ENCODE measurements around the gene PBX3. TPM values are rescaled to one million over a fixed set of nuclear protein-coding genes. Genes with fewer than 3 reads are reported as not detected.

PBX3 gene
- total RNA-seq, 1 donor: 22.4 TPM

GRCh38 chr9:126015424-126015823, 268.3 kb downstream of the PBX3 start:
- no peak for DNase-seq (ENCODE audit: low read depth in 2 of 3, low spot score in 2 of 3)

- DNase-seq (ENCODE audit: low read depth in 2 of 3, low spot score in 2 of 3): no peak
Measured at GRCh38 chr9:126016579-126017290, 269.6 kb downstream of the PBX3 start.

Other genes with a start within 250 kb of the PBX3 start
- gene MAPKAP1, start 40.2 kb upstream of the PBX3 start, total RNA-seq: 52.2 TPM